ENCODE results near the gene PDLIM5.
"Not testable (repeated sequence)": the region's sequence is repeated elsewhere in the genome, so short reads cannot be mapped to it uniquely, and the experiment has no call there.

The PDLIM5 gene

DNA sequence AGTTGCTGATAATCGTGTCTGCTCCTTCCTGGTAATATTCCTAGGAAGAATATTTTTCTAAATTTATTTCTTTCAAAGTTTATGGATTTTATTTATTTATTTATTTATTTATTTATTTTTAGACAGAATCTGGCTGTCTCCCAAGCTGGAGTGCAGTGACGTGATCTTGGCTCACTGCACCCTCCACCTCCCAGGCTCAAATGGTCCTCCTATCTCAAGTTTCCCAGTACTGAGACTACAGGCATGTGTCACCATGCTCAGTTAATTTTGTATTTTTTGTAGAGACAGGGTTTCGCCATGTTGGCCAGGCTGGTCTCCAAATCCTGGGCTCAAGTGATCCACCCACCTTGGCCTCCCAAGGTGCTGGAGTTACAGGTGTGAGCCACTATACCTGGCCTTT, 48.9 kb downstream of the PDLIM5 start:
- no peak for DNase-seq

DNA sequence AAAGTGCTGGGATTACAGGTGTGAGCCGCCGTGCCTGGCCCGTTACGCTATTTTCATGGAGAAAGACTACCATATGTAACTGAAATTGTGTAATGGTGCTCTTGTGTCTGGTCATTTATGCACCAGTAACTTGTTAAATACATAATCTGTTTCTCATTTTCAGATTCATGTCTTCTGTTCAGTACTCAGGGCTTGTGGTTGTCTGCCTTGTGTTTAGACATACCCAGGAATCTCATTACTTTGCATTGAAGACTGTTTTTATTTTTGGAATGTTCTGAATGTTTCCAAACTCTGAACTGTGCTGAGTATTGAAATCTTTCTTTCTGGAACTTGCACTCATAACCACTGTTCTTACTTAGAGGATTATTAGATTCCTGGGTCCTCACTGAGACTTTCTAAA, 52.8 kb downstream of the PDLIM5 start:
- DNase-seq, result no peak

DNA sequence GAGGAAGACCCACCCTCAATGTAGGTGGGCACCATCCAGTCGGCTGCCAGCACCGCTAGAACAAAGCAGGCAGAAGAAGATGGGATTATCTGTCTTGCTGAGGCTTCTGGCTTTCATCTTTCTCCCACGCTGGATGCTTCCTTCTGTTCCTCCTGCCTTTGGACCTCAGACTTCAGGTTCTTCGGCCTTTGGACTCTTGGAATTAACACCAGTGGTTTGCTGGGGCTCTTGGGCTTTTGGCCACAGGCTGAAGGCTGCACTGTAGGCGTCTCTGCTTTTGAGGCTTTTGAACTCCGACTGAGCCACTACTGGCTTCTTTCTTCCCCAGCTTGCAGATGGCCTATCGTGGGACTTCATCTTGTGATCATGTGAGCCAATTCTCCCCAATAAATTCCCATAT, 55.1 kb downstream of the PDLIM5 start:
- no peak for DNase-seq

DNA sequence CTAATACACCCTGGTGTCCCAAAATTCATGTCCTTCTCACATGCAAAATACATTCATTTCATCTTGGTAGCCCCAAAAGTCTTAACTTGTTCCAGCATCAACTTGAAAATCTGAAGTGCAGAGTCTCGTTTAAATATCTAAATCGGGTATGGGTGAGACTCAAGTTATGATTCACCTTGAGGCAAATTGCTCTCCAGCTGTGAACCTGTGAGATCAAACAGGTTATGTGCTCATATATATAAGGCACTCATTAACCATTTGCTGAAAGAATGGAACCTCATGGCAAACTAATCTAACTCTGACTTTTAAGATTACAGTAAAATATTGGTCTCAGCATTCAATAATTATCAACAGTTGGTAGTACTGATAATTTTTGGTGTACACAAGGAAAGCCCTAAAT, 55.5 kb downstream of the PDLIM5 start:
- DNase-seq, result no peak

DNA sequence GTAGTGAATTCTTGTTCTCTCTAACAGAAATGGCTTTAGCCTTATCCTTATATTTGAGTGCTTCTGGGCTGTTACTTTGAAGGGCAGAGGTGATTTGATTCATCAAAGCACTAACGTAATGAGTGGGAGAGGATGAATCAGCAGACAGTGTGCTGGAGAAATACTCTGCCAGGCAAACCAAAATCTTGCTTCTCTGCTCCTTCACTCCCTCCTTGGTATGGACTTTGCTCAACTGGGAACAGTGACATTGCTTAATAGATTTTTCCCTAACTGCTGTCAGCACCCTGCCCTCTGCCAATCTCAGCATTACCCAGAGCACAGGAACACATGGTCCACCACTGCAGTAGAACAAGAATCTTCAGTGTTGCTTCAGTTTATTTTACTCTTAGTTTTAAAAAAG, 56.0 kb downstream of the PDLIM5 start:
- no peak for DNase-seq

DNA sequence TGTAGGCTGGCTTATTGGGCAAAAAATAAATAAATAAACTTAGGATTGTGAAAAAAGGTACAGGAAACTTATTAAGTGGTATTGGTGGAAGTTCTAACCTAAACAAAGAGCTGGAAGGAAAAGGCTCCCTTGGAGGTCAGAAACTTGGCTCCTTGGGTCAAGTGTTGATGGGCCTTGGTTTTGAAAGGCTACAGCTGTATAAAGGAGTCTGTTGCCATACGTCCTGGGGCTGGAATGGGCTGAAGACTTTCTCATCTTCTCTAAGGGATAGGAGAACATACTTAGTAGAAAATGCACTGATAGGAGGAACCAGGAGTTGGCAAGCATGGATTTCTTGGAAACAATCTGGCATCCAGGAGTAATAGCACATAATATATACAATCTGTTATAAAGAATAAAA, 56.6 kb downstream of the PDLIM5 start:
- DNase-seq, result no peak

DNA sequence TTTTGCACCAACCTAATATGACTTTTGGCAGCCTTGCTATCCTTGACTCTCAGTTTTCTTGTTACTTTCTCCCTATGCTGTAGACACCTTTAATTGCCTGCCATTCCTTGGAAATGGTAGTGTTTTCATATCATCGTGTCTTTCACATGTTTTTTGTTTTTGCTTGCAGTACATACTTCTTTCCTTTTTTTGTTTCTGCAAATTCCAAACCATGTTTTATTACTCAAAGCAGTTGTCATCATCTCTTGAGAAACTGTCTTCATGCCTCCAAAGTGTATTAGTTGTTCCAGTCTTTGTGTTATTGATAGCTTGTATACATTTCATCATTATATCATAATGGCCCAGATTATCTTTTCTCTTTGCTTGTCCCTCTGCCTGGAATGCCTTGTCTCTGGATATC, 57.1 kb downstream of the PDLIM5 start:
- no peak for DNase-seq

DNA sequence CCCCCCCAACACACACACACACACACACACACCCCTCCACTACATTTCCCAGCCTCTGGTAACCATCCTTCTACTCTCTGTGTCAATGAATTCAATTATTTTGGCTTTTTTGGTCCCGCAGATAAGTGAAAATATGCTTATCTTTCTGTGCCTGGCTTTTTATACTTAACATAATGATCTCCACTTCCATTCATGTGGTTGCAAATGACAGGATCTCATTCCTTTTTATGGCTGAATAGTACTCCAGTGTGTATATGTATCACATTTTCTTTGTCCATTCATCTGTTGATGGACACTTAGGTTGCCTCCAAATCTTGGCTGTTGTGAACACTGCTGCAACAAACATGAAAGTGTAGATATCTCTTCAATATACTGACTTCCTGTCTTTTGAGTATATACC, 59.8 kb downstream of the PDLIM5 start:
- no peak for DNase-seq

DNA sequence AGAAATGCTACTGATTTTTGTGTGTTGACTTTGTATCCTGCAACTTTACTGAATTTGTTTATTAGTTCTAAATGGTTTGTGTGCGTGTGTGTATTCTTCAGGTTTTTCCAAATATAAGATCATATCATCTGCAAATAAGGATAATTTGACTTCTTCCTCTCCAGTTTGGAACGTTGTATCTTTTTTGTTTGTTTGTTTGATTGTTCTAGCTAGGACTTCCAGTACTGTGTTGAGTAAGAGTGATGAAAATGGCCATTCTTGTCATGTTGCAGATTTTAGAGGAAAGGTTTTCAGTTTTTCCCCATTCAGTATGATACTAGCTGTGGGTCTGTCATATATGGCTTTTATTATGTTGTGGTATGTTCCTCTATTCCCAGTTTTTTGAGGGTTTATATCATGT, 61.8 kb downstream of the PDLIM5 start:
- DNase-seq, result not testable (repeated sequence)

DNA sequence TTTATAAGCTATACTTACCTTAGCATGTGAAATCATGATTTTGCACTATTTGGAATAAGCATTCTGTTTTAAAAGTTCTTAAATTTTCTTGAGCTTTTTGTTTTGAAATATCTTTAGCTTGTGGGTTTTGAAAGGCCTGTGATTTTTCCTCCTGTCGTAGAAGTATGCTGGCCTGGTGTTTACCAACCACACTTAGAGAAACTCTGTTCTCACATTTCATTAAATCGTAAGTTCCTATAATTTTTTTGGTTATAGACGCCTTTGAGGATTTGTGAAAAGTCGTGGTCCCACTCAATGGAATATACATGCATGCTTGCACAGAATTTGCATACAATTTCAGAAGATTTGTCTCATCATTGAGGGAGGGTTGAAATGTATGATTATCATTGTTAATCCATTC, 63.6 kb downstream of the PDLIM5 start:
- DNase-seq, result no peak

DNA sequence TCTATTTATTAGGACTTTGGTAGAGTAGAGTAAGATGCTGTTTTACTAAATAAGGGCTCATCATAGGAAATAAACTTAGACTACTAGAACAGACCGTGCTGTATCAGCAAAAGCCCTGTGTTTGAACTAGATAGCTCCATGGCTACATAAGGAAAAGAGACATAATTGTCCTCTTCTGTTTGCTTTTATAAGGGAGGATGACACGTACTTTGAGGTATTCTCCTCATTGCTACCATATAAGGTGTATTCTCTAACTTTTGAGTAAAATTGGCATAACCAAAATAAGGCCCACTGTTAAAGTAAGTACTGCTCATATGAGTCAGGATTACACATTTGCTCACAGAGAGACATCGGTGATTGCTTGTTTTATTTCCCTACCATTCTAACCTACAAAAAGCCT, 64.3 kb downstream of the PDLIM5 start:
- no peak for DNase-seq

DNA sequence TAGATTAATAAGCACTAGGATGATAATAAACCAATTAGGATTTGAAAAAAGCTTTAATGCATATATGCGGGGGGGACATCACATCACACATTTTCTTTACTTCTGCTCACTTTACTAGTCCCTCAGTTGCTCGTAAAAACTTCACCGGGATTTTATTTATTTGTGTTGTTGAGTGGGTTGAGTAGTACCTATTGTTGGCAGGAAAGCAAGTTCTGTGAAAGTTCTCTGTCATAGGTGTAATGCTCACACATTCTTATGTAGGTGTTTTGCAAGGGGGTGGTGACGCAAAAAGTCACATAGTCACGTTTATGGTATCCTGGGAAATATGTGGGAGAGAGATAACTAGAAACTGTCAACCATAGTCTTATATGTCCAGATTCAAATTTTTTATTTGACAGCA, 65.3 kb downstream of the PDLIM5 start:
- DNase-seq, result no peak

DNA sequence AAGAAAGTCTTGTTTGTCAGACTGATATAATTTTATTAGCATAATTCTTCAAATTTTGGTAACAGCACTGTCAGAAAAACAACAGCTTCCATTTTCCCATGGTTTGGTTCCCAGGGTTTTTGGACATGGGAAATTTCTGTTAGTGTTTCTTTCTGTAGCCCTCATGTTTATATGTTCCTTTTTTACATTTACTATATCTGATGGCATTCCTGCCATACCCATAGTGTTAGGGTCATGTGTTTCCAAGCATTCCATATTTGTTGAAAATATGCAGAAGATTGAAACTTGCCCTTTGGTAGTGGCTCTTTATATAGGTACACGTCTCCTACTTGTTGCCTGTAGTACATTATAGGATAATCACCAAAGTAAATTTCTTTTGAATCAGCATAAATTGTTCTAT, 65.8 kb downstream of the PDLIM5 start:
- no peak for DNase-seq

DNA sequence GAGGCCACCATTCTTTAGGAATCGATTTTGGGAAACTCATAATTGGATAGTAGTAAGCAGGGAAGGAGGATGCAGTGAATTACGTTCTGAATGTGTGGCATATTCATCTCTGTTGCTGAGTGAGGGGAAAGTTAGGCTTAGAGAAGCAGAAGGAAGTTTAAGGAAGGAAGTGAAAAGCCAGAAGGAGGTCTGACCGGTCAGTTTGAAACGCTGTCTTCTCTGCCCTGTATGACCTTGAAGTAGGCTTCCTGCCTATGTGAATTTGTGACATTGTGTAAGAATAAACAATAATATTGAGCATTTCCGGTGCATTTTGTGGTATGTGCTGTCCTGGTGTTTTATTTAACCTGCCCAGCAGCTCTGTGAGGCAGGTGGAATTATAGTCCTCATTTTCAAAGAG, 67.3 kb downstream of the PDLIM5 start:
- no peak for DNase-seq

DNA sequence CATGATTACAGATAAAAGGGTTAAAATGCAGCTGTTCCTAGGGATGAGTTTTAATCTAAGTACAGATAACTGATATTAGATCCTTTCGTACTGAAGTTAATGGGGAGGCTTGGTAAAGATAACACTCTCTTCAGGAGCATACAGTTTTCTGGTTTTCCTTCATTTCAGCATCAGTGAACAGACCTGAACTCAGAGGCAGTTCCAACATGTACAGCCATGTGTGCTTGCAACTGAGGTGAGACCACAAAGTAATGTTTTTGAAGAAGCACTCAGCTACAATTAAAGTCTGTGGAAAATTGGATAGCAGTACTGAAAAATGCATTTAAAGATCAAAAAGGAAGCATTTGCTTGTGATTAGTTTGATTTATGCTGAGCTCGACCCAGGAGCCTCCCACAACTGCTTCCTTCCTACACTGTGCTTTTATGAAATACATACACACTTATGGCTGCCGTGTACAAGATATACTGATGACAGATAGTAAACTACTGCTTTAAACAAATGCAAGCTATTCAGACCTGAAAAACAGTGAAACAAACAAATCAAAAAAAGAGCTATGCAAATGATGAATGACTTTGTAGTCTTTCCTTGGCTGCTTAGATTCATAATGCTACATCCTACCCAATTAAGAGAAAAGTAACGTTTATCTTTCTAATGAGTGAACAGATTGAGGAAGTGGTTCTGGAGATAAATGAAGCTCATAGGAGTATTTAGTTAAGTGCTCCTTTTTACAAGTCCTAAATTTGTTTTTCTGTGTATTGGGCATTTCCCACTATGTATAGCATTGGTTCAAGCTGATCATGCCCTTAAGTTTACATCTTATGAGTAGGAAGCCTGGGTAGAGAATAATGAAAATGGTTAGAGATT, 68.4 kb downstream of the PDLIM5 start:
- no peak for DNase-seq

DNA sequence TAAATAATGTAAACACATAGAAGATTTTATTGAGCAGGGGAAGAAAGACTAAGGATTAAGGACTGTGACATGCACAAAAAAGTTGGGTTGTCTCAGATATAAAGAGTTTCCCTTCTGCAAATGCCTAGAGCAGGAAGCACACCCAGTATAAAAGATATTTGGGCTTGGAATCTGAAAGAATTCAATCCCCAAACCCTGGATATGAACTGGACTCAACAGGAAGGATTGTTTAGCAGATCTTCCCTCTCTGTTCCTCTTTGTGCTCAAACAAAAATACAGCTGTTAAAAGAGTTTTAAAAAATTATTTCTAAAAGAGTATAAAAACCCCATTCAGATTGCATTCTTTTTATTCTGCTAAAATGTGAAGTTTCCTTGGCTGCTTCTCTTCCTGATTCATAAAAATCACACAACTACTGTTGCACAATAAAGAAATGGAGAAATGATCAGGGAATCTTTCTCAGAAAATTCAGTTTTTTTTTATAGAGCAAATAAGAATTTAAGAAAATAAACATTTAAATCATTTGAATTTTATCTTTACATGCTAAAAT, 71.4 kb downstream of the PDLIM5 start:
- DNase-seq, result no peak

DNA sequence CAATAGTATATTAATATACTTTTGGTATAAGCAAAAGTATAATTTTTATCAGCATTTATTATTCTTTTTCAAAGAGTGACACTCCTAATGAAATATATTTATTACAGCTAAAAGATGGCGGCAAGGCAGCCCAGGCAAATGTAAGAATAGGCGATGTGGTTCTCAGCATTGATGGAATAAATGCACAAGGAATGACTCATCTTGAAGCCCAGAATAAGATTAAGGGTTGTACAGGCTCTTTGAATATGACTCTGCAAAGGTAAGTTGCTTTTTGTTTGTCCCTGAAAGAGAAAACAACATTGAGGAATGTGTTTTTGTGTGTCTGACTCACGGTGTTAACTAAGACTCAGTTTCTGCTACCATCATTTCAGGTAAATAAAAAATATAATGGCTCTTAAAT, 71.9 kb downstream of the PDLIM5 start:
- DNase-seq, result no peak

DNA sequence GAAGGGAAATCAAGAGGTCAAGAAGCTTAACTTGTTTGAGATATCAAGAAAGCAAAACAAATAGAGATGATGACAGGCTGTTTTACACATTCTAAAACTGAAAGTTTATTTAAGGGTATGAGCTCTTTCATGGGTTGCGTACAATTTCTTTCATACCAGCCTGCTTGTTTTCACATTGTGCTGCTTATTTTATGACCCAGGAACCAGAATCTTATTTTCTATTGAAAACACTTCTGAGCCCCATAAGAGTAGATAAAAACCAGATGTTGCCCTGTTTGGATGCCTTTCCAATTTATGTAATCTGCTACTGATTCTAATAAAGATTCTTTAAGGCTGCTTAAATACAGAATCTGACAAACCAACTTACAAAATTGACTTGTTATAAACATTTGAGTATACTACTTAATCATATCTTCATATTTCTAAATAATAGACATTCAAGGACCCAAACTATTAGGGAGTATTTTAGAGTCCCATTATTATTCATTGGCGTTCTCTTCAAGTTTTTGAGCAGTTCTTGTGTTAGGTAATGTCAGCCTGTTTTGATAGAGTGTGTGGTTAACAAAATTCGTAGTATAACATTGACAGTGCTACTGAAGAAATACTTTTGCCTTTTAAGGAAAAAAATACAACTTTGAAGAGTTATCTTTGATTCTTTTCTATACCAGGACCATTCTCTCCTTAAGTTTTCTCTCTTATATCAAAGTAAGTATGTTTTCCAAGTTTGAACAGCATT, 74.4 kb downstream of the PDLIM5 start:
- DNase-seq, result no peak

DNA sequence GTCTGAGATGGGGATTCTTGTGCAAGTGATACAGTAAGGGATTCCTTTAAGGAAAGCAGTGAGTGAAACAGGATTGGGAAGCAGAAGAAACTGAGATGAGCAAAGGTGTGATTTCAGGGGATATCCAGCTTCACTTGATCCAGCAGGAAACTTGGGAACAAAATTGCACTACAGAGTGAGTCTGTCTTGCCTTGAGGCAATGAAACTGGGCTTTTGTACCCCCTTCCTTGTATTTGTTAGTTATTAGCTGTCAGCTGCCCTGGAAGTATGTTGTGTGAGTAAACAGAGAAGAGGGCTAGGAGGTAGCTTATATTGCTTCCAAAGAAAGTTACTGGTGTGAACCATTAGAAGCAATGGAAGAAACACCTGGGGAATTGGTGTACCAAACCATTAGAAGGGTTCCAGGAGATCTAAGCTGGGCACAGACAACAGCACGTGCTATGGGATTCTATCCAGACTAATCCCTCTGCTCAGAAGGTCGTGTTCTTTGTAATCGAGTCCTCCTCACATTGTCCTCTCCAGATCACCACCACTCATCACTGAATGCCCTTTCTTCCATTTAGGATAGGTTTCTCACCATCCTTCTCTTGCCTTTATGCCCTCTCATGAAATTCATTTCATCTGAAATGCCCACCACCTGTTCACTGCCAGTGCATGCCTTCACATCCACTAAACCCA, 76.0 kb downstream of the PDLIM5 start:
- DNase-seq, result no peak

DNA sequence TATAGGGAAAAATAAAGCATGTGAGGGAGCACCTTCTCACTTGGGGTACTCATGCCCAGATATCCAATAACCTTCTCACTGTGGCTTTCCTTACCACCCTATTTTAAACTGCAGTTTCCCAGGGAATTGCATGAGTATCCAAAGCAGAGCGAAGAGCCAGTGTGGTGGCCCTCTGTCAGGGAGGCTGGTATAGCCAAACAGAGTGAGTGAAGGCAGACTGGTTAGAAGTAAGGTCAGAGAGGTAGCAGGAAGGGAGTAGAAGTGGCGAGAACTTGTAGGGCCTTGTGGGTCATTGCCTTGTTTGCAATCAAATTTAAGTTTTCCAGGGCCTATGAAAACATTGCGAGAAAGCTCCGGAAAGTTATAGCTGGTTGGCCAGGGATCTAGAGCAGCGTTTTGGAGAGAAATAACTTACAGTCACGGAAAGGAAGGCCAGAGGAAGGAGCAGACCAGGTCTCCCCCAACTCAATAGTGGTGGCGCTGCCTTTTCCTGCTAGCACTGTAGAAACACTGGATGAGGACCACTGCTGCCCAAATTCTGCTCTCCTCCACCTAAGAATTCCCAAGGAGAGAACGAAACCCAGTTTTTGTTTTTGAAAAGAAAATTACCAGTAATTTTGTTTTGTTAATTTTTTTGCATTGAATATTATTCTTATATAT, 77.2 kb downstream of the PDLIM5 start:
- no peak for DNase-seq

DNA sequence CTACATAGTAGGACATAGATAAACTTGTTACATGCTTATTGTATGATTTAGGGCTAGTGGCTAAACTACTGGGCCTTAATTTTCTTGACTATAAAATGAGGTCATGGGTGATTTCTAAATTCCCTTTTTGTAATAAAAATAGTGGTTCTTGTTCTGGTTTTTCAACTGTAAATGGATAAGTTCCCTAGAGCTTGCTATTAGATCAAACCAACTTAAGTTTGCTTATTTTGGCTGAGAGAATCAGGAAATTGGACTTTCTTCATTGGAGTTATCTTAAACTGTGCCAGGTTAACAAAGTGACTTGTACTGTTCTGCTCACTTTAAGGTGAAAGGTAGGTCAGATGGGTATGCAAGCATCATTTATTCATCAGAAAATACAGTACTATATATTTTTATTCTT, 78.3 kb downstream of the PDLIM5 start:
- DNase-seq, result no peak

DNA sequence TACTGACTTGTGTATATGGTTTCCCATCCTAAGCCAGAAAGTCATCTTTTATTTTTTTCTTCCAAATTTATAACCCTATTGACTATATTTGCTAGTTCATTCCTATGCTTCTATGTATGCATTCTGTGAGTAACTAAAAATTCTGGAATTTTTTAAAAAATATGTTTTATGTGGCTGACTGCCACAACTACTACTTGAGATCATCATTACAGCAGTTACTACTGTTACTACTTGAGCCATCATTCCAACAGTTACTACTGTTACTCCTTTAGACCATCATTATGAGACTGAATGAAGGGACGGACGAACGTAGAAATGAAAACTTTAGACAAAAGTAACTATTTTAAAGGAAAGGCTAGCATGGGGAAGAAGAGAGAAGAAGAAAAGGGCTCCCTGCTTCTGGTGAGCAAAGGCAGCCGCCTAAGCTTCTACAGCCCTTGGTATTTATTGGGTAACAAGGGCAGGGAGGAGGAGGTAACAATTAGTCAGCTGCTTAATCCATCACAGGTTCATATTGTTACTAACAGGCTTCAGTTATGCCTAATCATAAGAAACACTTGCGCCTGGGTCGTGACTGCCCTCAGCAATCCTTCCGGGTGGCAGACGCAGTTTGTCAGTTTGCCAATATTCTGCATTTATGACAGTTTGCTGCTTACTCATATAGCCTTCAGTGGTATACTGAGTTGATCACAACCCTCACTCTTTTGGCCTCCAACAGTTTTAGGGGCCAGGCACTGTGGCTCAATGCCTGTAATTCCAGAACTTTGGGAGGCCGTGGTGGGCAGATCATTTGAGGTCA, 80.4 kb downstream of the PDLIM5 start:
- DNase-seq, result no peak
